ENCODE measurements around the gene PPP1R12C. TPM values are rescaled to one million over a fixed set of nuclear protein-coding genes. Genes with fewer than 3 reads are reported as not detected.

The PPP1R12C gene
- total RNA-seq, 1 experiment from 2014 or later: 79.9 TPM

DNA sequence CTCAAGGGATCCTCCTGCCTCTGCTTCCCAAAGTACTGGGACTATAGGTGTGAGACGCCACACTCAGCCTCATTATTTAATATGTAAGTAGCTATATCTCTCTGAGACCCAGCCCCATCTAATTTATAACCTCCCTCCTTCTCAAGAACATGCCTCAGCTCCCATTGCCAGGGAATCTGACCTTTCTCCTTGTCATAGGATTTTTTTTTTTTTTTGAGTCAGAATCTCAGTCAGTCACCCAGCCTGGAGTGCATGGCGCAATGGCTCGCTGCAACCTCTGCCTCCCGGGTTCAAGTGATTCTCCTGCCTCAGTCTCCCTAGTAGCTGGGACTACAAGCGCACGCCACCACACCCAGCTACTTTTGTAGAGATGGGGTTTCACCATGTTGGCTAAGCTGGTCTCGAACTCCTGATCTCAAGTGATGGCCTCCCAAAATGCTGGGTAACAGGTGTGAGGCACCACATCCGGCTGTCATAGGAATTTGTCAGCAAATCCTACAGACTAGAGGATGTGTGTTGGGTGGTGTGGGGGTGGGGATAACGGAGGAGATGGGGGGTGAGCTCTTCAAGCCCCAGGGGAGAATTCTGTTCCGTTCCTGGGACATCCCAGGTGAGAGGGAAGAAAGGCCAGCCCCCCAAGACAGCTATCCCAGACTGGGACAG lies 46.8 kb downstream of the PPP1R12C start:
- Histone ChIP-seq H4K8ac (replicated peaks; ENCODE audit: insufficient read length, low read depth, low read length) (no peak overlapping the region), H3K14ac (ENCODE audit: insufficient read depth, low read length) (no peak overlapping the region), H3K4ac (ENCODE audit: low read depth, low read length) (no peak overlapping the region), H3T11ph (ENCODE audit: low read length) (no peak overlapping the region), H3K23me2 (ENCODE audit: insufficient read length, low read depth, low read length, poor library complexity, severe bottlenecking) (peaks cover 8% of the 10 kb centered on the region), H2AK5ac (ENCODE audit: insufficient read length, low read length) (no peak overlapping the region), H2BK15ac (ENCODE audit: low read depth, low read length) (no peak overlapping the region), H3K9ac (ENCODE audit: extremely low read depth, insufficient read length, low read length) (no peak overlapping the region), H4K91ac (ENCODE audit: insufficient read length, low read depth, low read length) (no peak overlapping the region), H3K9me3 (ENCODE audit: control insufficient read depth, low read depth, low read length) (no peaks in the 10 kb centered on the region), H4K5ac (ENCODE audit: insufficient read length, low read depth, low read length) (no peak overlapping the region), H3K4me2 (ENCODE audit: insufficient read depth, insufficient read length, low read length) (no peak overlapping the region), H3K27ac (ENCODE audit: insufficient read length, low read depth, low read length) (no peak overlapping the region), H2BK120ac (ENCODE audit: low read depth, low read length, poor library complexity, severe bottlenecking) (no peak overlapping the region), H2AFZ (ENCODE audit: low read length) (no peak overlapping the region), H2BK12ac (ENCODE audit: insufficient read length, low read depth, low read length) (no peak overlapping the region), H4K20me1 (ENCODE audit: control insufficient read depth, insufficient read depth, insufficient read length) (no peaks in the 10 kb centered on the region), H3K27me3 (ENCODE audit: insufficient read depth, low read length) (peaks cover 40% of the 10 kb centered on the region), H3K79me2 (ENCODE audit: insufficient read depth, low read length) (no peaks in the 10 kb centered on the region), H3K18ac (ENCODE audit: insufficient read length, low read depth, low read length) (no peak overlapping the region), H3K4me1 (ENCODE audit: insufficient read depth, low read length) (peaks cover 9% of the 10 kb centered on the region), H2BK5ac (ENCODE audit: insufficient read length, low read length) (no peak overlapping the region), H2BK20ac (ENCODE audit: low read depth, low read length, poor library complexity, severe bottlenecking) (no peak overlapping the region), H3K79me1 (ENCODE audit: insufficient read depth, low read depth, low read length, poor library complexity, severe bottlenecking) (no peaks in the 10 kb centered on the region), H3K23ac (ENCODE audit: insufficient read length, low read depth, low read length) (no peak overlapping the region), H3K56ac (ENCODE audit: insufficient read length, low read depth, low read length) (no peak overlapping the region)
- no CpG with 5 or more reads among the region's 10 CpGs for WGBS (ENCODE audit: extremely low coverage, insufficient read length, low lambda C conversion rate)
- no peak for TF ChIP-seq CTCF (conservative IDR thresholded peaks at IDR 0.05)
- peak overlapping the region in 1 of 2 experiments; percentile 65; a peak in 2 of 5 replicates for H3K4me3 Mint-ChIP-seq
- H3K36me3 Mint-ChIP-seq (ENCODE audit: insufficient read depth in 1 of 3, low read depth in 3 of 3): no peaks in the 10 kb centered on the region
- DNase-seq: no peak
- no peak overlapping the region for H3K27ac Mint-ChIP-seq
- peaks cover 98% of the 10 kb centered on the region for H3K27me3 Mint-ChIP-seq (ENCODE audit: low read depth)
- peaks cover 5% of the 10 kb centered on the region in 2 experiments; a peak in 4 of 5 replicates for H3K9me3 Mint-ChIP-seq
- peaks cover 22 to 30% of the 10 kb centered on the region in 2 experiments for H3K4me1 Mint-ChIP-seq

Data from H9 (cell line).